ENCODE measurements around the gene GRHL1. TPM values are rescaled to one million over a fixed set of nuclear protein-coding genes. Genes with fewer than 3 reads are reported as not detected.
A peak's percentile ranks its signal among the peaks of the same experiment; 100 is the strongest.

Gene GRHL1
- total and polyA plus RNA-seq, 9 of the 15 experiments (the other 6 are each of a cell fraction or from before 2014, with no cell fraction given), result 1.7 to 6.1 (median 4.7) TPM

DNA sequence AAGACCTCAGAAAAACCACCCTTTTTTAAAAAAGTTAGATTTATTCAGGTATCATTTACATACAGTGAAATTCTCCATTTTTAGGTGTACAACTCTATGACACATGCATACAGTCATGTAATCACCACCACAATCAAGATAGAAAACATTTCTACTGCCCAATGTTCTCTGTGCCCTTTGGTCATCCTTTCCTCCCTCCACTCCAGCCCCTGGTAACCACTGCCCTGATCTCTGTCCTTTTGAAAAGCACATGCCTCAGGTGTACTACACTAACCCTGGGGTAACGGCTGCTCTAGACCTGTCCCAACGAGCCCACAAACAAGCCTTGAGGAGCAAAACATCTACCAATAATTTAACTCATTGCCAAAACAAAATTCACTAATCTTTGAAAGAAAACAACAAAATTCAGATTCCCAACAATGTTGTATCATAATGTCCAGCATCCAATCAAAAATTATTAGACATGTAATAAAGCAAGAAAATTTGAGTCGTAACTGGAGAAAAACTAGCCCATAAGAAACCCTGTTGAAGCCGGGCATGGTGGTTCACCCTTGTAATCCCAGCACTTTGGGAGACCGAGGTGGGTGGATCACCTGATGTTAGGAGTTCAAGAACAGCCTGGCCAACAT is 65.9 kb downstream of the GRHL1 start (continued):
- TF ChIP-seq BRF2 (IDR thresholded peaks at IDR 0.05; ENCODE audit: borderline replicate concordance, insufficient read depth, insufficient read length) (no peak), HDAC6 (IDR thresholded peaks at IDR 0.05; ENCODE audit: low read depth, low read length) (no peak)

DNA sequence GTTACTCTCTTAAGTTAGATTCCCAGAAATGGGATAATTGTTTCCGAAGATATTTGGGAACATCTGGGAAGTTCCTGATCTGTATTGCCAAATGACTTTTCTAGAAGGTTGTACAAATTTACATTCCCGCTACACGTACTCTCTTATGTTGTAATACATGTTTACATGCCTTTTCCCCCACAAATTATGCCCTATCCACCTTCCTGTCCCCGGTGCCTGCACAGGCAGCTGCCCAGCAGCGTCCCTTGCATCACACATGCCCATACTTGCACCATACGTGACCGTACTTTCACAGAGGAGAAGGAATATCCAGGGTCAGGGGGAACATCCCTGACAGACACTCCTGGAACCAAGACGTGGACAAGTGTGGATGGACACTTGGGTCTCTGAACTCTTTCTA is 67.7 kb downstream of the GRHL1 start:
- intact Hi-C loops (cut with micrococcal nuclease) (no loop called here), in situ Hi-C loops (cut with MboI) (no loop called here)
- peaks cover 11 to 39% of the 10 kb centered on the region in 2 experiments; a peak in 4 of 5 replicates for H3K4me1 ChIP-seq (replicated peaks in 1 of 2; ENCODE audit: control insufficient read depth in 2 of 2, insufficient read depth in 2 of 2, low read length in 2 of 2)
- no peak for TF ChIP-seq SLC30A9 (CRISPR knock-in tag; IDR thresholded peaks at IDR 0.05)
- no peak for TF ChIP-seq ZBTB26 (CRISPR knock-in tag; IDR thresholded peaks at IDR 0.05)
- no peak for TF ChIP-seq MCM3 (IDR thresholded peaks at IDR 0.05)
- TF ChIP-seq SRSF1 (IDR thresholded peaks at IDR 0.05; ENCODE audit: low read depth, low read length), result no peak
- no peak for TF ChIP-seq HDGF (IDR thresholded peaks at IDR 0.05)
- 0 out of 2 replicates have a peak, but pooled peaks have one; percentile 30 for TF ChIP-seq CEBPG (CRISPR knock-in tag; IDR thresholded peaks at IDR 0.05)
- TF ChIP-seq CEBPG (tag; conservative IDR thresholded peaks at IDR 0.05 in 1 of 2, IDR thresholded peaks at IDR 0.05 in 1 of 2), result no peak
- TF ChIP-seq KLF6 (CRISPR knock-in tag; IDR thresholded peaks at IDR 0.05; ENCODE audit: borderline replicate concordance), result no peak
- TF ChIP-seq ARID4B (CRISPR knock-in tag; IDR thresholded peaks at IDR 0.05), result no peak
- no peak overlapping the region for H2AFZ ChIP-seq (ENCODE audit: low read depth, low read length)
- FAIRE-seq, result no peak
- no peak overlapping the region for H3K9ac ChIP-seq (ENCODE audit: insufficient read depth in 1 of 2, low read depth in 2 of 2, low read length in 2 of 2)
- DNase-seq (ENCODE audit: extremely low read depth in 1 of 4, low spot score in 3 of 4), result no peak
- peaks cover 0 to 4% of the 10 kb centered on the region in 2 experiments; a peak in 1 of 5 replicates for H3K27me3 ChIP-seq (ENCODE audit: control insufficient read depth in 2 of 2, insufficient read depth in 2 of 2, low read length in 2 of 2)
- BruUV-seq (replicated peaks), result no TSS peak
- 62% methylated on average over 8 of the region's 8 CpGs for WGBS (ENCODE audit: insufficient coverage, low coverage, missing lambda C conversion rate)
- ChIA-PET CTCF (ENCODE audit: low intra/inter-chr PET ratio) (no interaction called here), POLR2A (interaction anchor here (0.6 to 1.3 kb wide), 3 partner anchors 10 to 205 kb away, joined by 3 to 8 read pairs (median 3); no protein-coding TSS in a partner anchor)
- H3K27ac ChIP-seq (ENCODE audit: extremely low read depth, low read depth, low read length), result no peak overlapping the region
- H3K9me1 ChIP-seq (ENCODE audit: control insufficient read depth, insufficient read depth, low read length), result no peaks in the 10 kb centered on the region
- no peaks in the 10 kb centered on the region for H4K20me1 ChIP-seq (replicated peaks; ENCODE audit: control insufficient read depth, insufficient read depth, low read length)
- no peak for ATAC-seq
- H3K4me2 ChIP-seq (ENCODE audit: insufficient read depth, low read length), result no peak overlapping the region
- H3K4me3 ChIP-seq, result no peak overlapping the region
- no peaks in the 10 kb centered on the region for H3K9me3 ChIP-seq (replicated peaks; ENCODE audit: control insufficient read depth, insufficient read depth, low read depth, low read length)
- no peaks in the 10 kb centered on the region for H3K79me2 ChIP-seq (ENCODE audit: control insufficient read depth, insufficient read depth, low read length)
- H3K36me3 ChIP-seq (ENCODE audit: control insufficient read depth, insufficient read depth, low read length), result no peaks in the 10 kb centered on the region

Measured in K562 (cell line).